NB4 (cell line): ENCODE data around the gene RAB24.
"Not testable (repeated sequence)": the region's sequence is repeated elsewhere in the genome, so short reads cannot be mapped to it uniquely, and the experiment has no call there.

Experiments
- DNase-seq: peaks from one replicate; pipeline ENCODE4 v3.0.0; 2010; ENCODE audit warnings: low read depth
- H3K4me3 ChIP-seq: one replicate; pipeline ENCODE4 v1.5.1; 2011; ENCODE audit warnings: mild to moderate bottlenecking, low read depth, low read length, moderate library complexity
- MYC ChIP-seq: IDR thresholded peaks from 2 replicates; pipeline ENCODE4 v1.6.1; 2011; ENCODE audit warnings: low read depth, low read length
- POLR2A ChIP-seq: IDR thresholded peaks from 2 replicates; pipeline ENCODE4 v1.6.1; 2011; ENCODE audit warnings: mild to moderate bottlenecking; ENCODE audit not compliant: insufficient read length; ENCODE audit errors: extremely low read depth
- TF ChIP-seq, protein P1 (sequence below): IDR thresholded peaks from one replicate; pipeline ENCODE4 v1.5.1; 2012; ENCODE audit warnings: low read depth, low read length
- TF ChIP-seq, protein P2 (sequence below): IDR thresholded peaks from 2 replicates; pipeline ENCODE4 v1.6.1; 2011; ENCODE audit warnings: low read depth, low read length

The RAB24 gene

DNA sequence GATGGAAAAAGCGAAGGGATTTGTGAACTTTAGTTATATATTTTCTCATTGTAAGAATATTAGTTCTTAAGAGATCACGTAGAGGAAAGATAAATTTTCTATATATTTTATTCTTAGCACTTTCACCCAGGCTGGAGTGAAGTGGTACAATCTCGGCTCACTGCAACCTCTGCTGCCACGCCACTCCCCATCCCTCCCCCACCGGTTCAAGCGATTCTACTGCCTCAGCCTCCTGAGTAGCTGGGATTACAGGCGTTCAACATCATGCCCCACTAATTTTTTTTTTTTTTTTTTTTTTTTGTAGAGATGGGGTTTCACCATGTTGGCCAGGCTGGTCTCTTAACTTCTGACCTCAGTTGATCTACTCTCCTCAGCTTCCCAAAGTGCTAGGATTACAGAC is 42.6 kb downstream of the RAB24 start:
- DNase-seq = no peak
- H3K4me3 ChIP-seq = no peak overlapping the region
- TF ChIP-seq, protein P1, sequence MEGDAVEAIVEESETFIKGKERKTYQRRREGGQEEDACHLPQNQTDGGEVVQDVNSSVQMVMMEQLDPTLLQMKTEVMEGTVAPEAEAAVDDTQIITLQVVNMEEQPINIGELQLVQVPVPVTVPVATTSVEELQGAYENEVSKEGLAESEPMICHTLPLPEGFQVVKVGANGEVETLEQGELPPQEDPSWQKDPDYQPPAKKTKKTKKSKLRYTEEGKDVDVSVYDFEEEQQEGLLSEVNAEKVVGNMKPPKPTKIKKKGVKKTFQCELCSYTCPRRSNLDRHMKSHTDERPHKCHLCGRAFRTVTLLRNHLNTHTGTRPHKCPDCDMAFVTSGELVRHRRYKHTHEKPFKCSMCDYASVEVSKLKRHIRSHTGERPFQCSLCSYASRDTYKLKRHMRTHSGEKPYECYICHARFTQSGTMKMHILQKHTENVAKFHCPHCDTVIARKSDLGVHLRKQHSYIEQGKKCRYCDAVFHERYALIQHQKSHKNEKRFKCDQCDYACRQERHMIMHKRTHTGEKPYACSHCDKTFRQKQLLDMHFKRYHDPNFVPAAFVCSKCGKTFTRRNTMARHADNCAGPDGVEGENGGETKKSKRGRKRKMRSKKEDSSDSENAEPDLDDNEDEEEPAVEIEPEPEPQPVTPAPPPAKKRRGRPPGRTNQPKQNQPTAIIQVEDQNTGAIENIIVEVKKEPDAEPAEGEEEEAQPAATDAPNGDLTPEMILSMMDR = no peak
- no peak for TF ChIP-seq MYC

DNA sequence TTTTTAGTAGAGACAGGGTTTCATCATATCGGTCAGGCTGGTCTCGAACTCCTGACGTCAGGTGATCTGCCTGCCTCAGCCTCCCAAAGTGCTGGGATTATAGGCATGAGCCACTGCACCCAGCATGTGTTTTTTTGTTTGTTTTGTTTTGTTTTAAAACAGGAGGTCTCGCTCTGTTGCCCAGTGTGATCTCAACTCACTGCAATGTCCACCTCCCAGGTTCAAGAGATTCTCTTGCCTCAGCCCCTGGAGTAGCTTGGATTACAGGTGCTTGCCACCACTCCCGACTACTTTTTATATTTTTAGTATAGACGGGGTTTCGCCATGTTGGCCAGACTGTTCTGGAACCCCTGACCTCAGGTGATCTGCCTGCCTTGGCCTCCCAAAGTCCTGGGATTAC is 44.8 kb downstream of the RAB24 start:
- not testable (repeated sequence) for DNase-seq, H3K4me3 ChIP-seq

DNA sequence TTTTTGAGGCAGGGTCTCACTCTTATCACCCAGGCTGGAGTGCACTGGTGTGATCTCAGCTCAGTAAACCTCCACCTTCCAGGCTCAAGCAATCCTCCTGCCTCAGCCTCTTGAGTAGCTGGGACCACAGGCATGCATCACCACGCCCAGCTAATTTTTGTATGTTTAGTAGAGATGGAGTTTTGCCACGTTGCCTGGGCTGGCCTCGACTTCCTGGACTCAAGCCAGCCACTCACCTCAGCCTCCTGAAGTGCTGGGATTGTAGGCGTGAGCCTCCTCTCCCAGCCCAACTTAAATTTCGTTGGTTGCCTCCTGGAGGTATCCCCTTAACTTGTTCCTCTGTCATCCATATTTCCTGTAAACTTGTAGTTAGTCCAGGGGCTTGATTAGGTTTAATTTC is 47.2 kb downstream of the RAB24 start:
- DNase-seq = no peak
- no peak for TF ChIP-seq POLR2A
- TF ChIP-seq, protein P2, sequence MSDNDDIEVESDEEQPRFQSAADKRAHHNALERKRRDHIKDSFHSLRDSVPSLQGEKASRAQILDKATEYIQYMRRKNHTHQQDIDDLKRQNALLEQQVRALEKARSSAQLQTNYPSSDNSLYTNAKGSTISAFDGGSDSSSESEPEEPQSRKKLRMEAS = no peak
- TF ChIP-seq, protein P1 = no peak
- TF ChIP-seq MYC = no peak
- no peak overlapping the region for H3K4me3 ChIP-seq

DNA sequence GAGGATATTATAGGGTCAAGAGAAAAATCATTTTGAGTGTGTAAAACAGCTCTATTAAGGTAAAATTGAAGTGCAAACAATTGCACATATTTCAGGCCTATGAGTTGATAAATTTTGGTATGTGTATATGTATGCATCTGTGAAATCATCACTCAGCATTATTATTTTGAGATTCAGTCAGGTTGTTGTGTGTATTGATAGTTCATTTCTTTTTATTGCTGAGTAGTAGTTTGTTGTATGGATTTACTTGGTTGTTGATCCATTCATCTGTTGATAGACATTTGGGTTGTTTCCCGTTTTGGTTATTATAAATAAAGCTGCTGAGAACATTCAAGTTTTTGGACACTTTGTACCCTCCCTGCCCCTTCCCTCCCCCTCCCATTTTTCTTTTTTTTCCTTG is 50.3 kb downstream of the RAB24 start:
- no peak for DNase-seq
- H3K4me3 ChIP-seq = no peak overlapping the region
- TF ChIP-seq MYC (no peak), POLR2A (no peak)
- TF ChIP-seq, protein P1 = no peak
- TF ChIP-seq, protein P2 = no peak
